C4-2B (cell line): ENCODE results near the gene RORC.

Source experiments
- H3K27ac ChIP-seq: fragments of 450-650 bp; 2 replicates; pipeline ENCODE4 v1.5.1; 2017
- ZFX ChIP-seq: fragments of 450-650 bp; IDR thresholded peaks from 2 replicates; pipeline ENCODE4 v1.6.1; 2017
- TF ChIP-seq, protein P1 (sequence below): fragments of 450-650 bp; conservative IDR thresholded peaks from 2 replicates; pipeline ENCODE4 v1.5.1; 2017; ENCODE audit warnings: mild to moderate bottlenecking

Gene RORC

DNA sequence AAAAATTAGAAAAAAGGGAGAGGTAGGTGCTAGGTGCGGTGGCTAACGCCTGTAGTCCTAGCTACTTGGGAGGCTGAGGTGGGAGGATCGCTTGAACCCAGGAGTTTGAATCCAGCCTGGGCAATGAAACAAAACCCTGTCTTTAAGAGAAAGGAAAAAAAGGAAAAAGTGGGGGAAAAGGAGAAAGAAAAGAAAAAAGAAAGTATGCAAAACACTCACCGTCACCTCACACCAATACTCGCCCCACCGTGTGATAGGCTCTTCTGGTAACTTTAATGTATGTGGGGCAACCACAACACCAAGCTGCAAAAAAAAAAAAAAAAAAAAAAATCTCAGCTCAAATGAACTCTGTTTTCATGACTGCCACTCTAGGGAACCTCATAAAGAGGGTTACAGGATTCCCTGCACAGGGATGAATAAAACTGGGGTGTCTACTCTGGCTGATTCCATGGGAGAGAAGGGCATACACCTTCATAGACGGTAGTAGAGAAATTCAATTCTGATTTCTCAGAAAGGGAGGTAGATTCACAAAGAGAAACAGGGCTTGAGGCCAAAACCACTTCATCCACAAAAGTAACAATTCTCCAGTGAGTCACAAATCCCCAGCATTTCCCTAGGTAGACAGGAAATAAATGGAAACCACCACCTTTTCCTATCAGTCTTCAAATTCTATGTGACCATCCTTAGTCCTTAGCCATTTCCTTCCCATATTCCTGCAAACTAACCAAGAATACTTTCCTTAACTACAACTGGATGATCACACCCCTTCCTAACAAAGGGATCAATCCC lies 70.8 kb downstream of the RORC start:
- no peak overlapping the region for H3K27ac ChIP-seq
- no peak for TF ChIP-seq ZFX
- TF ChIP-seq, protein P1, sequence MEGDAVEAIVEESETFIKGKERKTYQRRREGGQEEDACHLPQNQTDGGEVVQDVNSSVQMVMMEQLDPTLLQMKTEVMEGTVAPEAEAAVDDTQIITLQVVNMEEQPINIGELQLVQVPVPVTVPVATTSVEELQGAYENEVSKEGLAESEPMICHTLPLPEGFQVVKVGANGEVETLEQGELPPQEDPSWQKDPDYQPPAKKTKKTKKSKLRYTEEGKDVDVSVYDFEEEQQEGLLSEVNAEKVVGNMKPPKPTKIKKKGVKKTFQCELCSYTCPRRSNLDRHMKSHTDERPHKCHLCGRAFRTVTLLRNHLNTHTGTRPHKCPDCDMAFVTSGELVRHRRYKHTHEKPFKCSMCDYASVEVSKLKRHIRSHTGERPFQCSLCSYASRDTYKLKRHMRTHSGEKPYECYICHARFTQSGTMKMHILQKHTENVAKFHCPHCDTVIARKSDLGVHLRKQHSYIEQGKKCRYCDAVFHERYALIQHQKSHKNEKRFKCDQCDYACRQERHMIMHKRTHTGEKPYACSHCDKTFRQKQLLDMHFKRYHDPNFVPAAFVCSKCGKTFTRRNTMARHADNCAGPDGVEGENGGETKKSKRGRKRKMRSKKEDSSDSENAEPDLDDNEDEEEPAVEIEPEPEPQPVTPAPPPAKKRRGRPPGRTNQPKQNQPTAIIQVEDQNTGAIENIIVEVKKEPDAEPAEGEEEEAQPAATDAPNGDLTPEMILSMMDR: no peak

DNA sequence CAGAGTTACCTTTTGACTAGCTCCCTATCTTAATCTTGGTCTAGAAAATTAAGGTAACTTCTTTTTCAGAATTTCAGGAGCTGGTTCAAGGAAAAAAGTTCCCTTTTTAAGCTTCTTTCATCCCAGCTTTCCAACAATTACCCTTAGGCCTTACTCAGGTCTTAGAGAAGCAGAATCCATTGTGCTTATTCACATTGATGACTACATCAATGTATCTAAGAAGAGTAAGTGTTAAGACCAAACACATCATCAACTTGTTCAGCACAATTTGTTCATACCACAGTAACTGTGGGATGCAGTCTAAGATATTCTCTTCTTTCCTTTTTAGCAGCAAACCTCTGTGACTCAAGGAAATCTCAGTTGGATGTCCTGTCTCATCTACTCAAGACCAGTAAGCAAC lies 72.4 kb downstream of the RORC start:
- H3K27ac ChIP-seq: no peak overlapping the region
- TF ChIP-seq ZFX: no peak
- TF ChIP-seq, protein P1: no peak

DNA sequence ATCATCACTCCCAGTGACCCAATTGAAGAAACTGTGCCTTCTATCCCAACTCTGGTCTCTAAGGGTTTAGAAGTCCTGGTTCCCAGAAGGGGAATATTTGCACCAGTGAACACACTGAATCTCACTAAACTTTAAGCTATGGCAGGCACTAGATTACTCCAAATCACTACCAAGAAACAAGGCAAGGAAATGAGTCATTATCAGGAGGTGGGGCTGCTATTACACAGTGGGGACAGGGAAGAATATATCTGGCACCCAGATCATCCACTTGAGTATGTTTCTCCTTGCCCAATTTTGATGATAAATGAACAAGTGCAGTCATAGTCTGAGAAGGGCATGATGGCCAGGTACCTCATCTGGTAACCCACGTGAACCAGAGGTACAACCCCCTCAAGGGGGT lies 75.3 kb downstream of the RORC start:
- TF ChIP-seq, protein P1: no peak
- no peak for TF ChIP-seq ZFX
- H3K27ac ChIP-seq: no peak overlapping the region
